ENCODE data around the gene UTP20.

DNA sequence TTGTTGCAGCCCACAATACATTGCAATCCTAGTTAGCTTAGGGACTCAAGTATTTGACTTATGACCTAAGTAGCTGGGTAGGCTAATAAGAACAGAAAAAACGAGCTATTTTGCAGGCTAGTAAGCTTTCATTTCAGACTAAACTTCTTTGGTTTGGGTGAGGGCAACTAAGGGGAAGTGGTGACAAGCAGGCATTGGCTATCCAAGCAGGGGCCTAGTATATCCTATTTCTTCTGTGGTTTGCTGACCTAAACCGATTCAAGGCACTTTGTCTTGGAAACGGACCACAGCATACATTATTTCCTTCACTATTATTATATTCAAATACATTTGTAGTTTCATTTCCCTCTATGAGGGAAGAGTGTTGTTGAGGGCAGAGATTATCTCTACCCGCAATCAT, 48.3 kb upstream of the UTP20 start:
- TF ChIP-seq POLR2AphosphoS5 (IDR thresholded peaks at IDR 0.05; ENCODE audit: low read depth, low read length) (no peak), POLR2A (IDR thresholded peaks at IDR 0.05; ENCODE audit: low read depth, low read length) (no peak), TAF1 (IDR thresholded peaks at IDR 0.05; ENCODE audit: low read depth, low read length) (no peak), SPI1 (IDR thresholded peaks at IDR 0.05; ENCODE audit: low read depth, low read length) (no peak), PAX5 (IDR thresholded peaks at IDR 0.05; ENCODE audit: insufficient read depth, low read length, severe bottlenecking) (no peak), POU2F2 (IDR thresholded peaks at IDR 0.05; ENCODE audit: low read depth, low read length) (no peak)
